Liver (tissue), 9 donors: Measurements from ENCODE around the gene PRKN. TPM values are rescaled to one million over a fixed set of nuclear protein-coding genes. Genes with fewer than 3 reads are reported as not detected.

Experiments used
- DNase-seq: peaks from one replicate; pipeline ENCODE4 v3.0.0-alpha.2; 2017; ENCODE audit warnings: low spot score
- H3K27ac ChIP-seq, 2 donors: one replicate each; pipeline ENCODE4 v1.7.0; 2013; ENCODE audit warnings: inconsistent platforms in 2 of 2, low read length in 2 of 2, control low read depth in 1 of 2, low read depth in 1 of 2, mild to moderate bottlenecking in 1 of 2
- H3K27me3 ChIP-seq, 4 donors: one replicate each; pipeline versions ENCODE4 v1.6.1 to v1.7.0; 2013; ENCODE audit warnings: low read length in 3 of 4, inconsistent platforms in 1 of 4, mild to moderate bottlenecking in 1 of 4, moderate library complexity in 1 of 4; ENCODE audit not compliant: control insufficient read depth in 4 of 4, insufficient read depth in 4 of 4
- H3K36me3 ChIP-seq, 4 donors: one replicate each; pipeline versions ENCODE4 v1.6.1 to v1.7.0; 2013; ENCODE audit warnings: low read length in 3 of 4, mild to moderate bottlenecking in 3 of 4, low read depth in 1 of 4, moderate library complexity in 1 of 4; ENCODE audit not compliant: control insufficient read depth in 4 of 4, insufficient read depth in 3 of 4
- H3K4me1 ChIP-seq, 4 donors: one replicate each; pipeline versions ENCODE4 v1.6.1 to v1.7.0; 2013; ENCODE audit warnings: low read length in 3 of 4, mild to moderate bottlenecking in 3 of 4, moderate library complexity in 1 of 4; ENCODE audit not compliant: control insufficient read depth in 4 of 4, insufficient read depth in 4 of 4
- H3K4me3 ChIP-seq, 3 donors: one replicate each; pipeline versions ENCODE4 v1.6.1 to v1.7.0; 2013; ENCODE audit warnings: low read length in 3 of 3, control low read depth in 1 of 3, low read depth in 1 of 3, mild to moderate bottlenecking in 1 of 3
- H3K9ac ChIP-seq, 2 donors: one replicate each; pipeline ENCODE4 v1.7.0; 2013; ENCODE audit warnings: low read length in 2 of 2, mild to moderate bottlenecking in 2 of 2, moderate library complexity in 2 of 2, control low read depth in 1 of 2, low read depth in 1 of 2
- H3K9me3 ChIP-seq, 4 donors: one replicate each; pipeline versions ENCODE4 v1.6.1 to v1.7.0; 2013; ENCODE audit warnings: low read length in 3 of 4; ENCODE audit not compliant: control insufficient read depth in 4 of 4
- EGR1 ChIP-seq, 2 donors: IDR thresholded peaks; 2 replicates each; pipeline ENCODE4 v1.6.1; 2016 to 2018; ENCODE audit warnings: antibody characterized with exemption in 2 of 2, low read depth in 2 of 2
- FOXA2 ChIP-seq: IDR thresholded peaks from 2 replicates; pipeline ENCODE4 v1.6.1; 2016; ENCODE audit warnings: antibody characterized with exemption
- GABPA ChIP-seq, 2 donors: IDR thresholded peaks in 1 of 2; conservative IDR thresholded peaks in 1 of 2; 2 replicates each; pipeline ENCODE4 v1.6.1; 2016; ENCODE audit warnings: antibody characterized with exemption in 2 of 2, mild to moderate bottlenecking in 1 of 2, moderate library complexity in 1 of 2
- HNF4G ChIP-seq: IDR thresholded peaks from 2 replicates; pipeline ENCODE4 v1.6.1; 2016; ENCODE audit warnings: antibody characterized with exemption
- JUND ChIP-seq, 2 donors: IDR thresholded peaks; 2 replicates each; pipeline ENCODE4 v1.6.1; 2016; ENCODE audit warnings: antibody characterized with exemption in 2 of 2
- RAD21 ChIP-seq, 2 donors: IDR thresholded peaks; 2 replicates each; pipeline ENCODE4 v1.6.1; 2016; ENCODE audit warnings: antibody characterized with exemption in 2 of 2, mild to moderate bottlenecking in 2 of 2
- RXRA ChIP-seq, 2 donors: IDR thresholded peaks; 2 replicates each; pipeline ENCODE4 v1.6.1; 2017 to 2018; ENCODE audit warnings: antibody characterized with exemption in 2 of 2, mild to moderate bottlenecking in 1 of 2
- SP1 ChIP-seq: IDR thresholded peaks from 2 replicates; pipeline ENCODE4 v1.6.1; 2018; ENCODE audit warnings: antibody characterized with exemption, mild to moderate bottlenecking
- YY1 ChIP-seq: IDR thresholded peaks from 2 replicates; pipeline ENCODE4 v1.6.1; 2016; ENCODE audit warnings: antibody characterized with exemption, mild to moderate bottlenecking
- WGBS: extraction: QIAGEN DNeasy Blood & Tissue Kit; methylation state at CpG from one replicate; pipeline ENCODE4 v1.1.7; 2013; 5-methylcytosine and 5-hydroxymethylcytosine counted together
- polyA plus RNA-seq, 2 donors: library from polyadenylated mRNA; stranded (reverse) in 1 of 2; unstranded in 1 of 2; fragments of 200-250 nt in 1 of 2; fragments of >200 nt in 1 of 2; fragmentation: Nextera tagmentation in 1 of 2; extraction: Ambion mirVana in 1 of 2; gene quantifications; one replicate each; pipeline versions ENCODE4 v1.2.1 to v1.2.3, GENCODE V29; 2013 to 2015
- total RNA-seq, 2 donors: library from RNA; depleted of rRNA; stranded (reverse); fragments of >200 nt; gene quantifications; one replicate each; pipeline ENCODE4 v1.2.3, GENCODE V29; 2014
- TF ChIP-seq, protein P1 (sequence below): IDR thresholded peaks from 2 replicates; pipeline ENCODE4 v1.6.1; 2016; ENCODE audit warnings: antibody characterized with exemption
- TF ChIP-seq, protein P2 (sequence below): IDR thresholded peaks from 2 replicates; pipeline ENCODE4 v1.6.1; 2016; ENCODE audit warnings: antibody characterized with exemption, mild to moderate bottlenecking
- TF ChIP-seq, protein P3 (sequence below): IDR thresholded peaks from 2 replicates; pipeline ENCODE4 v1.6.1; 2016; ENCODE audit warnings: antibody characterized with exemption
- TF ChIP-seq, protein P4 (sequence below): fragments of 150-350 bp; IDR thresholded peaks from 2 replicates; pipeline ENCODE4 v1.5.1; 2017; ENCODE audit warnings: improper control_type of control experiment, low read depth, low read length; ENCODE audit not compliant: missing input control
- donor health status: healthy.
- donor health status: healthy.
- donor health status: healthy.
- donor health status: healthy.
- donor health status: healthy.

The PRKN gene
- total and polyA plus RNA-seq, 4 donors = 0.47 to 4.1 (median 3.2) TPM

DNA sequence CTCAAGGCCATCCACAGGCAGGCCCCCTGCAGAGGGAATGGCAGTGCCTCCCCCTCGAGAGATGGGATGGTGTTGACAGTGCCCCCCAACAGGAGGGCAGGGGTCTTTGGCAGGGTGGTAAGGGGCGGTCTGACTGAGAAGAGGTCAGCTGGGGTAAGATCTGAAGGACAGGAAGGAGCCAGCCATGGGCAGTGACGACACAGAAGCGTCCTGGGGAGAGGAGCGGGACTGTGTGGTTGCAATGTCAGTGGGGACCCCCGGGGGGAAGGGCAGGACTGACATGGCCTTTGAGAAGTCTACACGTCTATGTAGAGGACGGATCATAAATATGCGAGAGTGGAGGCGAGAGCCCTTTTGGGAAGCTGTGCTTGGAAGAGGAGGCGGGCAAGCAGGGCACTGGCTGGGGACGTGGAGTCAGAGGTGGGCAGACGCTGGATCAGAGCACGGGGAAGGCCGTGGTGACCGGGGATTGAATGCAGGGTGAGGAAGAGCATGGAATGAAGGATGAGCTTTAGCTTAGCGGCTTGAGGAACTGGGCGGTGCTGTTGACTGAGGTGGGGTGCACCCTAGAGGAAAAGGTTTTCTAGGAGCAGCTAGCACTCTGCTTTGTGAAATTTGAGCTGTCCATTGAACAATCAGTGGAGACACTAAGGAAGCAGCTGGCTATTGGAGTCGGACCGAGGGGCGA is 1371.3 kb downstream of the PRKN start:
- no peak overlapping the region for H3K27ac ChIP-seq

DNA sequence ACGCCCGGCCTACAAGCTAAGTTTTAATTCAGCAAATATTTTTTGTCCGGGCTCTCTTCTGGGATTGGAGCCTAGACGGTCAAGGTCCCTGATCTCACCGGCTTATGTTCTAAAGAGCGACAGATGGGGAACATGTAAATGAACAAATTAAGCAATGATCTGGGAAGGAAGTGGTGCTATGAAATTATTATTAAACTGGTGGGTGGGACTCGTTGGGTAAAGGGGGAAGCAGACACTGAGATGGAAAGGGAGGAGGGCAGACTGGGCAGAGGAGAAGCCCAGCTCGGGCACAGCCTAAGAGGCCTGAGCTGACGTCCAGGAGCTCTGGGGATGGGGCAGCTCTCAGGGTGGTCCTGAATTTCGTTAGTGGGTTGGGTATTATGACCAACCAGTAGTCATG is 1371.9 kb downstream of the PRKN start:
- no peak overlapping the region for H3K9ac ChIP-seq
- DNase-seq = no peak
- WGBS = 83% methylated on average over 10 of the region's 10 CpGs
- H3K36me3 ChIP-seq = no peaks in the 10 kb centered on the region
- H3K4me3 ChIP-seq = no peak overlapping the region
- no peaks in the 10 kb centered on the region for H3K27me3 ChIP-seq
- TF ChIP-seq, protein P1, sequence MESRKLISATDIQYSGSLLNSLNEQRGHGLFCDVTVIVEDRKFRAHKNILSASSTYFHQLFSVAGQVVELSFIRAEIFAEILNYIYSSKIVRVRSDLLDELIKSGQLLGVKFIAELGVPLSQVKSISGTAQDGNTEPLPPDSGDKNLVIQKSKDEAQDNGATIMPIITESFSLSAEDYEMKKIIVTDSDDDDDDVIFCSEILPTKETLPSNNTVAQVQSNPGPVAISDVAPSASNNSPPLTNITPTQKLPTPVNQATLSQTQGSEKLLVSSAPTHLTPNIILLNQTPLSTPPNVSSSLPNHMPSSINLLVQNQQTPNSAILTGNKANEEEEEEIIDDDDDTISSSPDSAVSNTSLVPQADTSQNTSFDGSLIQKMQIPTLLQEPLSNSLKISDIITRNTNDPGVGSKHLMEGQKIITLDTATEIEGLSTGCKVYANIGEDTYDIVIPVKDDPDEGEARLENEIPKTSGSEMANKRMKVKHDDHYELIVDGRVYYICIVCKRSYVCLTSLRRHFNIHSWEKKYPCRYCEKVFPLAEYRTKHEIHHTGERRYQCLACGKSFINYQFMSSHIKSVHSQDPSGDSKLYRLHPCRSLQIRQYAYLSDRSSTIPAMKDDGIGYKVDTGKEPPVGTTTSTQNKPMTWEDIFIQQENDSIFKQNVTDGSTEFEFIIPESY = no peak
- no peak for TF ChIP-seq FOXA2
- TF ChIP-seq, protein P2, sequence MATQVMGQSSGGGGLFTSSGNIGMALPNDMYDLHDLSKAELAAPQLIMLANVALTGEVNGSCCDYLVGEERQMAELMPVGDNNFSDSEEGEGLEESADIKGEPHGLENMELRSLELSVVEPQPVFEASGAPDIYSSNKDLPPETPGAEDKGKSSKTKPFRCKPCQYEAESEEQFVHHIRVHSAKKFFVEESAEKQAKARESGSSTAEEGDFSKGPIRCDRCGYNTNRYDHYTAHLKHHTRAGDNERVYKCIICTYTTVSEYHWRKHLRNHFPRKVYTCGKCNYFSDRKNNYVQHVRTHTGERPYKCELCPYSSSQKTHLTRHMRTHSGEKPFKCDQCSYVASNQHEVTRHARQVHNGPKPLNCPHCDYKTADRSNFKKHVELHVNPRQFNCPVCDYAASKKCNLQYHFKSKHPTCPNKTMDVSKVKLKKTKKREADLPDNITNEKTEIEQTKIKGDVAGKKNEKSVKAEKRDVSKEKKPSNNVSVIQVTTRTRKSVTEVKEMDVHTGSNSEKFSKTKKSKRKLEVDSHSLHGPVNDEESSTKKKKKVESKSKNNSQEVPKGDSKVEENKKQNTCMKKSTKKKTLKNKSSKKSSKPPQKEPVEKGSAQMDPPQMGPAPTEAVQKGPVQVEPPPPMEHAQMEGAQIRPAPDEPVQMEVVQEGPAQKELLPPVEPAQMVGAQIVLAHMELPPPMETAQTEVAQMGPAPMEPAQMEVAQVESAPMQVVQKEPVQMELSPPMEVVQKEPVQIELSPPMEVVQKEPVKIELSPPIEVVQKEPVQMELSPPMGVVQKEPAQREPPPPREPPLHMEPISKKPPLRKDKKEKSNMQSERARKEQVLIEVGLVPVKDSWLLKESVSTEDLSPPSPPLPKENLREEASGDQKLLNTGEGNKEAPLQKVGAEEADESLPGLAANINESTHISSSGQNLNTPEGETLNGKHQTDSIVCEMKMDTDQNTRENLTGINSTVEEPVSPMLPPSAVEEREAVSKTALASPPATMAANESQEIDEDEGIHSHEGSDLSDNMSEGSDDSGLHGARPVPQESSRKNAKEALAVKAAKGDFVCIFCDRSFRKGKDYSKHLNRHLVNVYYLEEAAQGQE = no peak
- no peaks in the 10 kb centered on the region for H3K9me3 ChIP-seq
- no peak overlapping the region for H3K27ac ChIP-seq
- no peaks in the 10 kb centered on the region for H3K4me1 ChIP-seq

More for the DNA sequence above, 1371.3 kb downstream of the PRKN start:
- Histone ChIP-seq H3K27me3 (no peaks in the 10 kb centered on the region), H3K9me3 (no peaks in the 10 kb centered on the region), H3K4me3 (no peak overlapping the region), H3K36me3 (no peaks in the 10 kb centered on the region), H3K9ac (no peak overlapping the region), H3K4me1 (no peaks in the 10 kb centered on the region)
- no peak for DNase-seq
- no peak for TF ChIP-seq FOXA2
- TF ChIP-seq SP1 = no peak
- TF ChIP-seq RXRA (IDR thresholded peaks at IDR 0.05) = no peak
- TF ChIP-seq RAD21 (IDR thresholded peaks at IDR 0.05) = no peak
- TF ChIP-seq, protein P3, sequence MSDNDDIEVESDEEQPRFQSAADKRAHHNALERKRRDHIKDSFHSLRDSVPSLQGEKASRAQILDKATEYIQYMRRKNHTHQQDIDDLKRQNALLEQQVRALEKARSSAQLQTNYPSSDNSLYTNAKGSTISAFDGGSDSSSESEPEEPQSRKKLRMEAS = no peak
- TF ChIP-seq EGR1 (IDR thresholded peaks at IDR 0.05; ENCODE audit: low read depth in 2 of 2) = no peak
- no peak for TF ChIP-seq HNF4G
- TF ChIP-seq, protein P1 = no peak
- no peak for TF ChIP-seq JUND (IDR thresholded peaks at IDR 0.05)
- TF ChIP-seq, protein P2 = no peak
- TF ChIP-seq YY1 = no peak
- TF ChIP-seq, protein P4, sequence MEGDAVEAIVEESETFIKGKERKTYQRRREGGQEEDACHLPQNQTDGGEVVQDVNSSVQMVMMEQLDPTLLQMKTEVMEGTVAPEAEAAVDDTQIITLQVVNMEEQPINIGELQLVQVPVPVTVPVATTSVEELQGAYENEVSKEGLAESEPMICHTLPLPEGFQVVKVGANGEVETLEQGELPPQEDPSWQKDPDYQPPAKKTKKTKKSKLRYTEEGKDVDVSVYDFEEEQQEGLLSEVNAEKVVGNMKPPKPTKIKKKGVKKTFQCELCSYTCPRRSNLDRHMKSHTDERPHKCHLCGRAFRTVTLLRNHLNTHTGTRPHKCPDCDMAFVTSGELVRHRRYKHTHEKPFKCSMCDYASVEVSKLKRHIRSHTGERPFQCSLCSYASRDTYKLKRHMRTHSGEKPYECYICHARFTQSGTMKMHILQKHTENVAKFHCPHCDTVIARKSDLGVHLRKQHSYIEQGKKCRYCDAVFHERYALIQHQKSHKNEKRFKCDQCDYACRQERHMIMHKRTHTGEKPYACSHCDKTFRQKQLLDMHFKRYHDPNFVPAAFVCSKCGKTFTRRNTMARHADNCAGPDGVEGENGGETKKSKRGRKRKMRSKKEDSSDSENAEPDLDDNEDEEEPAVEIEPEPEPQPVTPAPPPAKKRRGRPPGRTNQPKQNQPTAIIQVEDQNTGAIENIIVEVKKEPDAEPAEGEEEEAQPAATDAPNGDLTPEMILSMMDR = no peak
- TF ChIP-seq GABPA (IDR thresholded peaks at IDR 0.05 in 1 of 2, conservative IDR thresholded peaks at IDR 0.05 in 1 of 2) = no peak
- WGBS = 92% methylated on average over 21 of the region's 21 CpGs
